GM15510 (cell line): Measurements from ENCODE around the gene SMARCD3.

ENCODE experiments used
- POLR2A ChIP-seq: IDR thresholded peaks from 3 replicates; pipeline ENCODE4 v1.6.1; 2011; ENCODE audit warnings: borderline replicate concordance; ENCODE audit not compliant: insufficient read length; ENCODE audit errors: extremely low read depth

SMARCD3 gene

DNA sequence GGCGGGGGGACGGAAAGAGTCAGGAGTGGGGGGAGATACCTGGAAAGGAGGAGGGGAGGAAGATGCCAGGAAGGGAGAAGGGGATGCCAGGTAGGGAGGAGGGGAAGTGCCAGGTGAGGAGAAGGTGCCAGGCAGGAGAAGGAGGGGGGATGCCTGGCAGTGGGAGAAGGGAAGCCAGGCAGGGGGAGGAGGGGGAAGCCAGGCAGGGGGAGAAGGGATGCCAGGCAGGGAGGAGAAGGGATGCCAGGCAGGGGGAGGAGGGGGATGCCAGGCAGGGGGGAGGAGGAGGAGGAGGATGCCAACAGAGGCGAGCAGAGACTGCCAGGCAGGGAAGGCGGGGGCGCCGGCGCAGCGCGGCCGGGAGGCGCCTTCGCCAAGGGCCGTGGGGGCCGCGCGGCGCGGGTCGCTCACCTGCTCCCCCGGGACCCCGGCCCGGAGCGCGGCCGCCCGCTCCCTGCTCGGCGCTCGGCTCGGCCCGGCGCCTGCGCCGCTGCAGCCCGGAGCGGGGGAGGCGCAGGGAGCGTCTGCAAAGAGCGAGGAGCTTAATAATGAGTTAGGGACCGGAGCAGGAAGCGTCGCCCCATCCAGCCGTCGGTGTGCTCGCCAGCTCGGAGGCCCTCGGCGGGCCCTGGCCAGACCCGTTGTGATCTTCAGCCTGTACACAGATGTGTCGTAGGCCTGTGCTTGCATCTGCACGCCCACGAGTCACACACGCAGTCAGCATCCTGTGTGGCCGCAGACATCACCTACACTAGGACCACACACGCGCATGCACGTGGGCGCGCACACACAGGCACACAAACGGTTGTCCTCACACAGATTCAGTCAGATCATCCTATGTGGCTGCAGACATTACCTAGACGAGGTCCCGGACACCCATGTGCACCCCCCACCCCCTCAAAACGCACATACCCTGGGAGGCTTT is 28.4 kb upstream of the SMARCD3 start:
- TF ChIP-seq POLR2A, result no peak

- no peak for TF ChIP-seq POLR2A
Measured at GRCh38 chr7:151275813-151276577, 27.5 kb upstream of the SMARCD3 start.

DNA sequence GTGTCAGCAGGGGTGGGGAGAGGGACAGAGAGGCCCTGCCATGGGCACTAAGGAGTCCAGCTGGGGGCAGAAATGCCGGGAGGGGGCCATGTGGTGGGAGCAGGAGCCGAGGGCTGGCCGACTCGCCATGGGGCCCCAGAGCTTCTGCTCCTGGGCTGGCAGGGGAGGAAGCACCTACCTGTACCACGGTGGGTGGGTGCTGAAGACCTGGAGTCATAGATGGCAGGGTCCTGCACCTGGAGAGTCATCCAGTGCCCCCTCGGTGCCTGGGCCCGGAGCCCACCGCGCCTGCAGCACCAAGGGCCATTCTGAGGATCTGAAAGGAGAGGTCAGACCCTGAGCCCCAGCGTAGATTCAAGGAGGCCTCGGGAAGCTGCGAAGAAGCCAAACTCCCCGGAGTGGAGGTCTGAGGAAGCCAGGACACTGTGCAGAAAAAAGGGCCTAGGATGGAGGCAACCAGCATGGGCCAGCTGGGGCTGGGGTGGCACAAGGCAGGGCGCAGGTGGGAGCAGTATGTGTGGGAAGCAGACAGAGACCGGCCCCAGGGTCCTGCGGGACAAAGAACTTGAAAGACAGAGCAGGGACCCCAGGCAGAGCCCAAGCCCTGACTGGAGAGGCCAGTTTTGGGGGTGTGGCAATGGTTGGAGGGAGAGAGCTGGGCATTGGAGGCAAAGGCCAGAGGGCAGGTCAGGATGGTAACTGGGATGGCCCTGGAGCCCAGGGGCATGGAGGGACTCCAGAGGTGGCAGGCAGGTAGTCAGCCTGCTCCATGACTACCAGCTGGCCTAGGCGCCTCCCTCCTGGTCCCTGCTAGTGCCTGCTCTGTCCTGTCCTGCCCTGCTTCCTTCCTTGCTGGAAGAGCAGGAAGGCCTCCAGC is 26.7 kb upstream of the SMARCD3 start:
- TF ChIP-seq POLR2A, result no peak

DNA sequence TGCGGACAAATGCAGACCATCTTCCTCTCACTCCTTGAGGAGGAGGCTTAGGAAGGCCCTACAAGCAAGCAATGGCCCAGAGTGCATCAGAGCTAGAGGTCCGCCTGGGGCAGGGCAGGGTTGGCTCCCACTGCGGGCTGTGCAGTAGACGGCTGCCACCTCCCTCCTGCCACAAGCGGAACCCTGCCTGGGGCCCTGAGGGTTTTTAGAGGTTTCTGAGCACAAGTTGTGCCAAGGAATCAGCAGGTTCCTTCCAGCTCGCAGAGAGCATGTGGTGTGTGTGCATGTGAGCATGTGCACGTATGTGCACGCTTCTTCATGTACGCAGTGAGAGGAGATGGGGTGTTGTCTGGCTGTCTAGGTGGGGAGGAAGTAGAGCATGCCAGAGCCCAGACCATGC is 25.9 kb upstream of the SMARCD3 start:
- no peak for TF ChIP-seq POLR2A

- TF ChIP-seq POLR2A, result no peak
Measured at GRCh38 chr7:151273651-151274390, 25.3 kb upstream of the SMARCD3 start.

DNA sequence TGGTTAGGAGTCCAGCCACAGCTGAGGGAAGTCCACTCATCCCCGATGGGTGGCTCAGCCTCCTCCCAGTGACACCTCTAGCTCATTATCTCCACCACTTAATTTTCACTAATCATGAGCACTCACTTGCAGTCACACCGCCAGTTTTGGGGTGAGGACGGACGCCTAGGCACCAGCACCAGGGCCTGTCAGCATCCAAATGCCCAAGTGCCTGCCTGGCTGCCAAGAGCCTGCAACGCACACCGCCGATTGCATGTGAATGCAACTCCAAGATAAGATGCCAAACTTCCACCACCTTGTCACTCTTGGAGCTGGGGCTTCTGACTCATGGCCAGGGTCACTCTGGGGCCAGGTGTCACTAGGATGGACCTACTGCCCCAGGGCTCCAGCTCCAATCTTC is 24.4 kb upstream of the SMARCD3 start:
- TF ChIP-seq POLR2A, result no peak

- no peak for TF ChIP-seq POLR2A
Measured at GRCh38 chr7:151272405-151272804, 23.9 kb upstream of the SMARCD3 start.

- TF ChIP-seq POLR2A, result no peak
Measured at GRCh38 chr7:151271699-151272355, 23.3 kb upstream of the SMARCD3 start.

DNA sequence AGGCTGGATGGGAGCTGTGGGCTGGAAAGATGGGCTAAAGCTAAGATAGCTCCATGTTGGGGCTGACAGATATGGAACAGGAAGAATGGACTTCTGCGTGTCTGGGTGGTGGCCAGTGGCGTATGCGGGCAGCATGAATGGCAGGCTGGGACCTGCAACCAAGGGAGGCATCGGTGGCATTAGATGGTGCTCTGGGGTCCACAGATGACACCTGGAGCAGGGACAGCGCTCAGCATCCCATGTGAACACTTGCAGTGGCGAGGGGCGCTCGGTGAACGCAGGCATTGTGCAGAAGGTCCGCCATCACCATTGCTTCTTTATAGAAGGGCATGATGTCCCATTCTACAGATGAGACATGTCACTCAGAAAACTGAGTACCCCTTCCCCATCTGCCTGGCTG is 21.0 kb upstream of the SMARCD3 start:
- no peak for TF ChIP-seq POLR2A

GRCh38 chr7:151265351-151265931 is 16.9 kb upstream of the SMARCD3 start:
- no peak for TF ChIP-seq POLR2A

GRCh38 chr7:151264615-151265014 is 16.1 kb upstream of the SMARCD3 start:
- no peak for TF ChIP-seq POLR2A

- no peak for TF ChIP-seq POLR2A
Measured at GRCh38 chr7:151261529-151261928, 13.0 kb upstream of the SMARCD3 start.

DNA sequence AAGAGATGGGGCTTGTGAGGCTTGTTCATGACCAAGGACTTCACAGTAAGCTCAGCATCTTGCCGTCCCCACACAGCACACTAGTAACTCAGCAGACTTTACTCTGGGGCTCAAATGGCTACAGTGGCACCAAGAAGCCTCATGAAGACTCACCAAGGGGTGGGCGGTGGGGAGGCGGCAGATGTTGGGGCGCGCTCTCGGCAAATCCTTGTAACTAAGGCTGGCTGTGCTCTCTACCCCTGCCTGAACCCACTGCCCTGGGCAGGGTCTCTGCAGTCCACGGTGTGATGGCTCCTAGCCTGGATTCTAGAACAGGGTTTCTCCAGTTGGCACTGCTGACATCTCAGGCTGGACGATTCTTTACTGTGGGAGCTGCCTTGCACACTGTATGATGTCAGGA is 12.4 kb upstream of the SMARCD3 start:
- TF ChIP-seq POLR2A, result no peak
